ENCODE results near the gene TRABD2B.

DNA sequence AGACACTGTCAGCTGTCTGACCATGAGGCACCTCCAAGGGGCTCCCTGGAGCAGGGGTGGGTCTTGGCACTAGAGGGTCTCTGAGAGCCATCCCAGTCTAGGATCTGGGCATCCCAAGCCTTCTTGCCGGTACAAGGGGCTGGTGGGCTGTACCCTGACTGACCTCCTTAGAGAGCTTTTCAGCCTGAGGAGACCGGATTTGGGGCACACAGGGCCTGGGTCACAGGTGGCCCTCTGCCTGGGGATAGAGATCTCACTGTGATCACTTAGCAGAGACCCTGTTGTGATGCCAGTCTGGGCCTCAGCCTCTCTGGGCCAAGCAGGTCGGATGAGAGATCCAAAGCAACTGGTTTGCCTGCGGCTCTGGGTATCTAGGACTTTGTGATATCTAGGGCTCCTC, 227.2 kb downstream of the TRABD2B start:
- no peak for TF ChIP-seq POLR2AphosphoS5 (IDR thresholded peaks at IDR 0.05; ENCODE audit: low read depth, low read length)
- no peak for TF ChIP-seq REST (IDR thresholded peaks at IDR 0.05; ENCODE audit: insufficient read depth in 1 of 2, low read depth in 2 of 2, low read length in 2 of 2)
- TF ChIP-seq SIN3A (IDR thresholded peaks at IDR 0.05; ENCODE audit: borderline replicate concordance, insufficient read depth, low read length), result no peak
- TF ChIP-seq FOXP2 (optimal IDR thresholded peaks at IDR 0.05; ENCODE audit: borderline replicate concordance, extremely low read depth, extremely low read length, insufficient read depth), result no peak

Data from PFSK-1 (cell line).